ENCODE measurements around the gene BRIP1. TPM values are rescaled to one million over a fixed set of nuclear protein-coding genes. Genes with fewer than 3 reads are reported as not detected.

The BRIP1 gene
- total and polyA plus RNA-seq, 2 experiments from 2014 or later, result 2.2 to 4.0 TPM

DNA sequence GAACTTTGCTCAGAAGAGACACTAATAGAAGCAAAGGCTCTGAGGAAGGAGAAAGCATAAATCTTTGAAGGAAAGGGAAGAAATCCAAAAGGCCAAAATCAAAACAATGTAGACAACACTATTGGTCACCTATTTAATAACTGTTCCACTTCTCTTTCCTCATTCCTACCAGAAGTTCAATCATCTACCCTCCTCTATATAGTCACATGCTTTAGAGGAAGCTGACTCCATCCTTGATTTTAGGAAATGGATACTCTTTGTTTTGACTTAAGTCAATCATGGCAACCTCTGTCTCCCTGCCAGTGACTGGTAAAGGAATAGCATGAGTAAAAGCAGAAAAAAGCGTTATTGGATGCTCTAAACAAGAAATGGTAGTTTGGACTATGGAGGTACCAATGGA lies 7.3 kb downstream of the BRIP1 start:
- Histone ChIP-seq H3K79me2 (ENCODE audit: insufficient read depth) (peaks cover 8% of the 10 kb centered on the region), H3K9me3 (ENCODE audit: low read depth) (no peaks in the 10 kb centered on the region), H3K4me2 (ENCODE audit: unreplicated experiment) (no peak overlapping the region), H3K4me3 (no peak overlapping the region), H3K27ac (no peak overlapping the region), H3K4me1 (ENCODE audit: insufficient read depth) (no peaks in the 10 kb centered on the region), H3K27me3 (replicated peaks; ENCODE audit: insufficient read depth) (no peaks in the 10 kb centered on the region), H3K36me3 (ENCODE audit: low read depth) (no peaks in the 10 kb centered on the region), H3K9ac (no peak overlapping the region), H2AFZ (no peak overlapping the region), H3F3A (ENCODE audit: insufficient read depth) (no peaks in the 10 kb centered on the region), H4K20me1 (ENCODE audit: insufficient read depth) (no peaks in the 10 kb centered on the region), H3K9me2 (ENCODE audit: insufficient read depth) (no peaks in the 10 kb centered on the region)
- no peak for DNase-seq
- 97 to 100% methylated on average over 1 of the region's 1 CpG for WGBS, 2 experiments (ENCODE audit: low coverage in 1 of 2, low lambda C conversion rate in 2 of 2, missing lambda C conversion rate in 2 of 2)
- TF ChIP-seq EZH2phosphoT487 (IDR thresholded peaks at IDR 0.05; ENCODE audit: insufficient read depth, low read depth) (no peak), EZH2 (IDR thresholded peaks at IDR 0.05; ENCODE audit: insufficient read depth, poor library complexity, severe bottlenecking) (no peak)
- in situ Hi-C loops (cut with MboI), result no loop called here

DNA sequence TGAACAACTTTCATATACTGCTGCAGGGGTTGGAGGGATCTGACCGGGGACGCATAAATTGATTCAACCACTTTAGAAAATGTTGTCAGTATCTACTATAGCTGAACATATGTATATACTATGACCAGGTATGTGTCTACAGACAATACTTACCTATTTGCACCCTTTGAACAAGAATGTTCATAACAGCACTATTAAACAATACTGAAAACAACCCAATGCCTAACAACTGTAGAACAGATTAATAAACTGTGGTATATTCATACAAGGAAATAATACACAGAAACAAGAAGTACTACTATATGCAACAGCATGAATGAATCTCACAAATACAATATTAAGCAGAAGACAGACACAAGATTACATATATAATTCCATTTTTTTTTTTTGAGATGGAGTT lies 10.5 kb downstream of the BRIP1 start:
- no peaks in the 10 kb centered on the region for H3K27me3 ChIP-seq (replicated peaks; ENCODE audit: insufficient read depth)
- H3K9me3 ChIP-seq (ENCODE audit: low read depth), result no peaks in the 10 kb centered on the region
- no peak overlapping the region for H3K9ac ChIP-seq
- H4K20me1 ChIP-seq (ENCODE audit: insufficient read depth), result no peaks in the 10 kb centered on the region
- no peaks in the 10 kb centered on the region for H3F3A ChIP-seq (ENCODE audit: insufficient read depth)
- H3K27ac ChIP-seq, result no peak overlapping the region
- DNase-seq, result no peak
- H2AFZ ChIP-seq, result no peak overlapping the region
- TF ChIP-seq EZH2phosphoT487 (IDR thresholded peaks at IDR 0.05; ENCODE audit: insufficient read depth, low read depth), result no peak
- TF ChIP-seq EZH2 (IDR thresholded peaks at IDR 0.05; ENCODE audit: insufficient read depth, poor library complexity, severe bottlenecking), result no peak
- no peaks in the 10 kb centered on the region for H3K36me3 ChIP-seq (ENCODE audit: low read depth)
- H3K4me1 ChIP-seq (ENCODE audit: insufficient read depth), result no peaks in the 10 kb centered on the region
- no peak overlapping the region for H3K4me2 ChIP-seq (ENCODE audit: unreplicated experiment)
- H3K9me2 ChIP-seq (ENCODE audit: insufficient read depth), result no peaks in the 10 kb centered on the region
- in situ Hi-C loops (cut with MboI), result no loop called here
- WGBS, 2 experiments (ENCODE audit: low coverage in 1 of 2, low lambda C conversion rate in 2 of 2, missing lambda C conversion rate in 2 of 2), result 96 to 100% methylated on average over 2 of the region's 2 CpGs
- no peaks in the 10 kb centered on the region for H3K79me2 ChIP-seq (ENCODE audit: insufficient read depth)
- no peak overlapping the region for H3K4me3 ChIP-seq

DNA sequence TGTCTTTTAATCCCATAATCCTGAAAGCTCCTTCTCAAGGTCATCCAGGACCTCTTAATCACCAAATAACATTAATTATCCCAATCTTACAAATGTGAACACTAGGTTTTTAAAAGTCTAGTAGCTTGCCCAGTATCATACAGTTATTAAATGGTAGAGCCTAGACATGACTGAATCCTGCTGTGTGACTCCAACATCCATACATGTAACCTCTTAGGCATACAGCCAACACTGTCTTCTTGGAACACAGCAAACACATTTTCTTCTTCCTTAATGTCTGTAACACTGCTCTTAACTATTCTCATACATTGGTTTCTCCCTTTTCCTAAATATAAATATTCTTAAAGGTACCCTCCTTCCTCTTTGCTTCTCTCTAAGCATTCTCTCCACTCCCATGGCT lies 13.7 kb downstream of the BRIP1 start:
- peak; percentile 14 for DNase-seq

DNA sequence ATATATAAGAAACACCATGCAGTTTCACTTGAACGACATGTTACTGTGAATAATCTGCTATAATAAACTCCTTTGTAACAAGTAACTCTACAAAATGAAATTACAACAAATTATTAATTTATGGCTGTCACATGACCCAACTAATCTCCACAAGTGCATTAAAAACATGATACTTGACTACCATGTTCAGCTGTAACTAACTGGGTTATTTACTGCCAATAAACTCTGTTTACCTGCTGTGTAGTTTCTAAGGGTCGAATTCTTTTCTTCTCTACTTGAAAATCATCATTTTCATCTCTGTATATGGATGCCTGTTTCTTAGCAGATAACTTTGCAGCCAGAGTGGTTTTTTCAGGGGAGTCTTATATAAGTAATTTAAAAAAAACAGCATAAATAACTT lies 14.4 kb downstream of the BRIP1 start:
- no peak overlapping the region for H3K4me3 ChIP-seq
- no peaks in the 10 kb centered on the region for H3F3A ChIP-seq (ENCODE audit: insufficient read depth)
- WGBS, 2 experiments (ENCODE audit: low coverage in 1 of 2, low lambda C conversion rate in 2 of 2, missing lambda C conversion rate in 2 of 2), result 97% methylated on average over 2 of the region's 2 CpGs
- H3K27me3 ChIP-seq (replicated peaks; ENCODE audit: insufficient read depth), result no peaks in the 10 kb centered on the region
- TF ChIP-seq EZH2phosphoT487 (IDR thresholded peaks at IDR 0.05; ENCODE audit: insufficient read depth, low read depth), result no peak
- TF ChIP-seq EZH2 (IDR thresholded peaks at IDR 0.05; ENCODE audit: insufficient read depth, poor library complexity, severe bottlenecking), result no peak
- no peaks in the 10 kb centered on the region for H3K36me3 ChIP-seq (ENCODE audit: low read depth)
- H3K79me2 ChIP-seq (ENCODE audit: insufficient read depth), result no peaks in the 10 kb centered on the region
- no peaks in the 10 kb centered on the region for H3K9me3 ChIP-seq (ENCODE audit: low read depth)
- no peak overlapping the region for H3K9ac ChIP-seq
- H2AFZ ChIP-seq, result no peak overlapping the region
- no peak for DNase-seq
- no peak overlapping the region for H3K27ac ChIP-seq
- no peak overlapping the region for H3K4me2 ChIP-seq (ENCODE audit: unreplicated experiment)
- no peaks in the 10 kb centered on the region for H3K4me1 ChIP-seq (ENCODE audit: insufficient read depth)
- no peaks in the 10 kb centered on the region for H4K20me1 ChIP-seq (ENCODE audit: insufficient read depth)
- H3K9me2 ChIP-seq (ENCODE audit: insufficient read depth), result no peaks in the 10 kb centered on the region
- in situ Hi-C loops (cut with MboI), result loop anchor here (25.0 kb wide), 1 partner anchor 412 kb away; no protein-coding TSS in a partner anchor

More for the DNA sequence above, 13.7 kb downstream of the BRIP1 start:
- no peak overlapping the region for H3K4me2 ChIP-seq (ENCODE audit: unreplicated experiment)
- no peaks in the 10 kb centered on the region for H3K79me2 ChIP-seq (ENCODE audit: insufficient read depth)
- no peaks in the 10 kb centered on the region for H3F3A ChIP-seq (ENCODE audit: insufficient read depth)
- H3K9me3 ChIP-seq (ENCODE audit: low read depth), result no peaks in the 10 kb centered on the region
- H3K27ac ChIP-seq, result no peak overlapping the region
- no peaks in the 10 kb centered on the region for H3K4me1 ChIP-seq (ENCODE audit: insufficient read depth)
- no peak for TF ChIP-seq EZH2phosphoT487 (IDR thresholded peaks at IDR 0.05; ENCODE audit: insufficient read depth, low read depth)
- TF ChIP-seq EZH2 (IDR thresholded peaks at IDR 0.05; ENCODE audit: insufficient read depth, poor library complexity, severe bottlenecking), result no peak
- H2AFZ ChIP-seq, result no peak overlapping the region
- H3K27me3 ChIP-seq (replicated peaks; ENCODE audit: insufficient read depth), result no peaks in the 10 kb centered on the region
- H3K4me3 ChIP-seq, result no peak overlapping the region
- H4K20me1 ChIP-seq (ENCODE audit: insufficient read depth), result no peaks in the 10 kb centered on the region
- H3K9ac ChIP-seq, result no peak overlapping the region
- in situ Hi-C loops (cut with MboI), result loop anchor here (25.0 kb wide), 1 partner anchor 412 kb away; no protein-coding TSS in a partner anchor
- H3K36me3 ChIP-seq (ENCODE audit: low read depth), result no peaks in the 10 kb centered on the region
- no peaks in the 10 kb centered on the region for H3K9me2 ChIP-seq (ENCODE audit: insufficient read depth)

DNA sequence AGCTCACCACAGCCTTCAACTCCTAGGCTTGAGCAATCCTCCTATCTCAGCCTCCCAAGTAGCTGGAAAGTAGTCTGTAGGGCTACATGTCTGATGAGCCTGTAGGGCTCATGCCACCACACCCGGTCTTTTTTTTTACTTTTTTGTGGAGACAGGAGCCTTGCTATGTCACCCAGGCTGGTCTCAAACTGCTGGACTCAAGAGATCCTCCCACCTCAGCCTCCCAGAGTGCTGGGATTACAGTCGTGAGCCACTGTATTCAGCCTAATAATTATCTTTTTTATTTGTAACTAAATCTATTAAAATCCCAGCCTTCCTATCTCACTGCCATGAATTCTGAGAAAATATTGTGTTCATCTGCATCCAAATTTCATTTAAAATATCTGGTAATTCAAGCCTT lies 15.1 kb downstream of the BRIP1 start:
- 59 to 68% methylated on average over 2 of the region's 2 CpGs for WGBS, 2 experiments (ENCODE audit: low coverage in 1 of 2, low lambda C conversion rate in 2 of 2, missing lambda C conversion rate in 2 of 2)
- DNase-seq, result no peak
- Histone ChIP-seq H3K4me3 (no peak overlapping the region), H2AFZ (no peak overlapping the region), H3K27ac (no peak overlapping the region), H3K4me1 (ENCODE audit: insufficient read depth) (no peaks in the 10 kb centered on the region), H4K20me1 (ENCODE audit: insufficient read depth) (no peaks in the 10 kb centered on the region), H3K9ac (no peak overlapping the region), H3K79me2 (ENCODE audit: insufficient read depth) (no peaks in the 10 kb centered on the region), H3K36me3 (ENCODE audit: low read depth) (no peaks in the 10 kb centered on the region), H3K9me3 (ENCODE audit: low read depth) (no peaks in the 10 kb centered on the region), H3K27me3 (replicated peaks; ENCODE audit: insufficient read depth) (no peaks in the 10 kb centered on the region), H3K9me2 (ENCODE audit: insufficient read depth) (no peaks in the 10 kb centered on the region), H3F3A (ENCODE audit: insufficient read depth) (no peaks in the 10 kb centered on the region), H3K4me2 (ENCODE audit: unreplicated experiment) (no peak overlapping the region)
- no peak for TF ChIP-seq EZH2 (IDR thresholded peaks at IDR 0.05; ENCODE audit: insufficient read depth, poor library complexity, severe bottlenecking)
- no peak for TF ChIP-seq EZH2phosphoT487 (IDR thresholded peaks at IDR 0.05; ENCODE audit: insufficient read depth, low read depth)
- in situ Hi-C loops (cut with MboI), result loop anchor here (25.0 kb wide), 1 partner anchor 411 kb away; no protein-coding TSS in a partner anchor

All from GM23248 (cell line).